Tibial artery (tissue), 4 donors: Measurements from ENCODE around the gene TMEM92.
A peak's percentile ranks its signal among the peaks of the same experiment; 100 is the strongest.
"Not testable (repeated sequence)": the region's sequence is repeated elsewhere in the genome, so short reads cannot be mapped to it uniquely, and the experiment has no call there.

Experiments
- DNase-seq, 2 donors: peaks; one replicate each; pipeline ENCODE4 v3.0.0-alpha.2; 2019
- H3K27ac ChIP-seq, 2 donors: fragments of 200-600 bp; sonication (generic) in 1 of 2; 1 replicate in 1 of 2; 2 replicates in 1 of 2; pipeline ENCODE4 v1.5.1; 2018 to 2019; ENCODE audit warnings: mild to moderate bottlenecking in 1 of 2
- H3K27me3 ChIP-seq, 2 donors: fragments of 200-600 bp; sonication (generic) in 1 of 2; one replicate each; pipeline versions ENCODE4 v1.5.1 to v1.6.0; 2016 to 2019
- H3K36me3 ChIP-seq, 3 donors: fragments of 200-600 bp; sonication (generic) in 2 of 3; one replicate each; pipeline ENCODE4 v1.5.1; 2016 to 2019; ENCODE audit warnings: mild to moderate bottlenecking in 2 of 3
- H3K4me1 ChIP-seq, 4 donors: fragments of 200-600 bp; sonication (generic) in 2 of 4; 1 replicate in 3 of 4; 2 replicates in 1 of 4; pipeline ENCODE4 v1.5.1; 2016 to 2019
- H3K4me3 ChIP-seq, 2 donors: fragments of 200-600 bp; sonication (generic) in 1 of 2; 1 replicate in 1 of 2; 2 replicates in 1 of 2; pipeline ENCODE4 v1.5.1; 2018 to 2019; ENCODE audit warnings: mild to moderate bottlenecking in 2 of 2
- H3K9me3 ChIP-seq, 3 donors: fragments of 200-600 bp; sonication (generic) in 1 of 3; one replicate each; pipeline ENCODE4 v1.5.1; 2016 to 2019
- intact Hi-C: fragments of 100-400 bp; cut with DNase I; formaldehyde crosslinking; loops from one replicate; pipeline ENCODE4 v1.15.0; 2023; ENCODE audit warnings: low total_unique reads
- TF ChIP-seq, protein P1 (sequence below), 2 experiments: fragments of 200-600 bp in 1 of 2; fragments of 450-650 bp in 1 of 2; IDR thresholded peaks; one replicate each; pipeline ENCODE4 v1.5.1; 2017 to 2019; ENCODE audit warnings: antibody characterized with exemption in 2 of 2, mild to moderate bottlenecking in 1 of 2, moderate library complexity in 1 of 2

Gene TMEM92

DNA sequence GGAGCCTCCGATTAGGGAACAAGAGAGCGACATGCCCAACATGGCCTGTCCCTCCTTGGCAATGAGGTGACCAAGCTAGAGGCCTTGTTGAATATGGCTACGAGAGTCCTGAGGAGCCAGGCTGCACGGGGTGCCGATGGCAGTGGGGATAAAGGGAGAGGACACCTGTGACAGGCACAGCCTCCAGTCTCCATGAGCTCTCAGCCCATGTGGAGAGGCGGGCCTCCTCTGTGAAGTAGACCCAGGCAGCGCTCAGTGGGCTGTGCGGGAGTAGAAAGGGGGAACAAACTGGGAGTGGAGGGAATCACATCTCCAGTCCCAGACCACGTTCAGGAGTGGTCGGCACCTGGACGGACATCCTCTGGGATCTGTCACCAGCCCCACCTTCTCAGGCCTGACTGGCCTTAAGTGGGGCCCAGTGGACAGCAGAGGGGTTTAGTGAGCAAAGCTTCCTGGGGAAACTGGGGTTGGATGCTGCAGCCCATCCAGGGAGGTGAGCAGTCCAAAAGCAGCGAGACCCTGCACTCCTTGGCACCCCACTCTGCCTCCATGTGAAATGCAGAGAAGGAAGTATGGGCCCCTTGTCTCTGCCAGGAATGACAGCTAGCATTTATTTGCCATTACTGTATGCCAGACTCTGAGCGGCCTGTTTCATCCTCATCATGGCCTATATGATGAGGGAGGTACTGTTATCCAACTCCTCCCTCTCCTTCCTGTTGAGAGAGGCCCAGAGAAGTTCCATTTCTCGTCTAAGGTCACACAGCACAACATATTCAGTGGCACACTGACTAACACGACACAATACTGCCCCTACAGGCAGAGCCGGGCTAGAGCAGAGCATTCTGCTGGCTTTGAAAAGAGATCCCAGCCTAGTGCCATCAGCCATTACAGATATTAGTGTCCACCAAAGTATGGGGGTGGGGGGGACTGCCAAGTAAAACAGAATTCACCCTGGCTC is 4.5 kb upstream of the TMEM92 start:
- H3K9me3 ChIP-seq: no peaks in the 10 kb centered on the region
- TF ChIP-seq, protein P1, sequence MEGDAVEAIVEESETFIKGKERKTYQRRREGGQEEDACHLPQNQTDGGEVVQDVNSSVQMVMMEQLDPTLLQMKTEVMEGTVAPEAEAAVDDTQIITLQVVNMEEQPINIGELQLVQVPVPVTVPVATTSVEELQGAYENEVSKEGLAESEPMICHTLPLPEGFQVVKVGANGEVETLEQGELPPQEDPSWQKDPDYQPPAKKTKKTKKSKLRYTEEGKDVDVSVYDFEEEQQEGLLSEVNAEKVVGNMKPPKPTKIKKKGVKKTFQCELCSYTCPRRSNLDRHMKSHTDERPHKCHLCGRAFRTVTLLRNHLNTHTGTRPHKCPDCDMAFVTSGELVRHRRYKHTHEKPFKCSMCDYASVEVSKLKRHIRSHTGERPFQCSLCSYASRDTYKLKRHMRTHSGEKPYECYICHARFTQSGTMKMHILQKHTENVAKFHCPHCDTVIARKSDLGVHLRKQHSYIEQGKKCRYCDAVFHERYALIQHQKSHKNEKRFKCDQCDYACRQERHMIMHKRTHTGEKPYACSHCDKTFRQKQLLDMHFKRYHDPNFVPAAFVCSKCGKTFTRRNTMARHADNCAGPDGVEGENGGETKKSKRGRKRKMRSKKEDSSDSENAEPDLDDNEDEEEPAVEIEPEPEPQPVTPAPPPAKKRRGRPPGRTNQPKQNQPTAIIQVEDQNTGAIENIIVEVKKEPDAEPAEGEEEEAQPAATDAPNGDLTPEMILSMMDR (IDR thresholded peaks at IDR 0.05): peak; percentile 80 to 83
- H3K4me1 ChIP-seq: peaks cover 10 to 63% (median 56%) of the 10 kb centered on the region in 4 donors
- peaks cover 0 to 9% of the 10 kb centered on the region in 2 donors for H3K27me3 ChIP-seq
- peak; percentile 87 to 88 for DNase-seq
- no peak overlapping the region for H3K4me3 ChIP-seq
- H3K36me3 ChIP-seq: no peaks in the 10 kb centered on the region
- peak overlapping the region; percentile 89 to 91 for H3K27ac ChIP-seq
- intact Hi-C loops: loop anchor here (5.0 kb wide), 1 partner anchor 47 kb away; no protein-coding TSS in a partner anchor

DNA sequence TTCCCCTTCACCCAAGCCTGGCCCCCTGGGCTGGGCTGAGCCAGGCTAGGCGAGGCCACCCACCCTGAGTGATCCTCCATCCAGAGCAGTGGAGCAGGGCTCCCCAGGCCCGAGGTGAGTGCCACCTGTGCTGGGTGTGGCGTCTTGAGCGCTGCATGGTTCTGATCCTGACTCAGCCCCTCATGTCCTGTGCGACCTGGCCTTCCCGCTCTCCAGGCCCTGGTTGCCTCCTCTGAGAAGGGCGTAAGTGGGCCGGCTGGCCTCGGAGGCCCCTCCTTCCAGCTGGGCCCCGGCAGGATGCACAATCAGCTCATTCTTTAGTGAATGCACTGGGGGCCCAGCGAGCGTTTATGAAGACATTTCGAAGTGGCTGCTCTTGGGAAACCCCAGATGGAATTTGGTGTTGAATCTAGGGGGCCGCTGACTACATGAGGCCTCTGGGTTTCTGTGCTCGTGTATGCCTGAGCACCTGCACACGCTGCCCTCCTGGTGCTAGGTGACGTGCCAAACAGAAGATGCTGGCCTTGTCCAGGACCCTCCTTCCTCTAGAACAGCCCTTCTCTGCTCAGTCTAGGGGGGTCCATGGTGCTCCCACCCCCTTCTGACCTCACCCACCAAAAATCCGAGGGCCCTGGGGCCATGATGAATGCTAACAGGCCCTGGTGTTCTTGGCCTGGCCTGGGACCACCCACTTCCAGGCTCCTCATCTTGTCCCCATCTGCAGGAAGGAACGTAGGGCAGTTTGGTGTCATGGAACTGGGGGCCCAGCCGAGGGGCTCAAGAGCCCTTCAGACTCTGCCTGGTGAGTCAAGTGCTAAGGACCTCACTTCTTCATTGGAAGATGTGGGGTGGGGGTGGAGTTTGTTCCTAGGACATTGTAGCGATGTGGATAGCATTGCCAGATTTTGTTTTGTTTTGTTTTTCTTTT is 3.6 kb upstream of the TMEM92 start:
- peak; percentile 25 to 76 for DNase-seq
- intact Hi-C loops: no loop called here
- H3K4me1 ChIP-seq: peaks cover 8 to 54% (median 47%) of the 10 kb centered on the region in 4 donors

DNA sequence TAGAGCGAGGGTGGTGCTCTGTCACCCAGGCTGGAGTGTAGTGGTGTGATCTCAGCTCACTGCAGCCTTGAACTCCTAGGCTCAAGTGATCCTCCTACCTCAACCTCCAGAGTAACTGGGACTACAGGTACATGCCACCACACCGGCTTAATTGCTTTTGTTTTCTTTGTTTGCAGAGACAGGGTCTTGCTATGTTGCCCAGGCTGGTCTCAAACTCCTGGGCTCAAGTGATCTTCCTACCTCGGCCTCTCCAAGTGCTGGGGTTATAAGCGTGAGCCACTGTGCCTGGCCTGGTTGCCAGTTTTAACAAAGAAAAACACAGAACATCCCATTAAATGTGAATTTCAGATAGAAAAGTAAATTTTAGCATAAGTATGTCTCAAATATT is 2.9 kb upstream of the TMEM92 start:
- H3K9me3 ChIP-seq, DNase-seq, H3K36me3 ChIP-seq, H3K4me3 ChIP-seq, intact Hi-C loops: not testable (repeated sequence)
- Histone ChIP-seq H3K27me3 (peaks cover 0 to 21% of the 10 kb centered on the region in 2 donors), H3K27ac (peak overlapping the region; percentile 89 to 91), H3K4me1 (peaks cover 8 to 47% (median 41%) of the 10 kb centered on the region in 4 donors)

More for the DNA sequence above, 3.6 kb upstream of the TMEM92 start:
- TF ChIP-seq, protein P1 (IDR thresholded peaks at IDR 0.05): no peak
- Histone ChIP-seq H3K9me3 (no peaks in the 10 kb centered on the region), H3K27me3 (peaks cover 0 to 15% of the 10 kb centered on the region in 2 donors), H3K27ac (peak overlapping the region; percentile 89 to 91), H3K4me3 (no peak overlapping the region), H3K36me3 (no peaks in the 10 kb centered on the region)

DNA sequence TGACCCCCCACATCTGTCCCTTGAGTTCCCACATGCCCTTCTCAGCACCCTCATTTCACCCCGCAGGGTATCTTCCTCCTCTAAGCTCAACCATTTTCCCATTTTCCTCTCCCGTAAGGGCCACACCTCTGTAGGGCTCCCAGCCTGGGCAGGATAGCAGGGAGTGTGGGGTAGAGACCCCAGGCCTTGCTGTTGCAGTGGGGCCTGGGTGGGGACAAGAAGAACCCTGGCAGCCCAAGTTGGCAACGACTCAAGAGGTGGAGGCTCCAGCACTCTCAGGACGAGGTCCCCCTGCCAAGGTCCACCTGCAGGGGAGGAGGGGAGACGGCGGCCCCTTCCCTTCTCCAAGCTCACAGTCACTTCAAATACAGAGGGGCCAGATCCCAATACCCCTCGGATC is 2.0 kb upstream of the TMEM92 start:
- H3K27me3 ChIP-seq: peaks cover 0 to 25% of the 10 kb centered on the region in 2 donors
- intact Hi-C loops: no loop called here
- H3K9me3 ChIP-seq: no peaks in the 10 kb centered on the region
- TF ChIP-seq, protein P1 (IDR thresholded peaks at IDR 0.05): no peak
- DNase-seq: peak; percentile 25 to 71
- H3K27ac ChIP-seq: peak overlapping the region; percentile 89 to 91
- H3K36me3 ChIP-seq: no peaks in the 10 kb centered on the region
- H3K4me3 ChIP-seq: peak overlapping the region; percentile 56 to 67
- H3K4me1 ChIP-seq: peaks cover 5 to 38% (median 32%) of the 10 kb centered on the region in 4 donors

DNA sequence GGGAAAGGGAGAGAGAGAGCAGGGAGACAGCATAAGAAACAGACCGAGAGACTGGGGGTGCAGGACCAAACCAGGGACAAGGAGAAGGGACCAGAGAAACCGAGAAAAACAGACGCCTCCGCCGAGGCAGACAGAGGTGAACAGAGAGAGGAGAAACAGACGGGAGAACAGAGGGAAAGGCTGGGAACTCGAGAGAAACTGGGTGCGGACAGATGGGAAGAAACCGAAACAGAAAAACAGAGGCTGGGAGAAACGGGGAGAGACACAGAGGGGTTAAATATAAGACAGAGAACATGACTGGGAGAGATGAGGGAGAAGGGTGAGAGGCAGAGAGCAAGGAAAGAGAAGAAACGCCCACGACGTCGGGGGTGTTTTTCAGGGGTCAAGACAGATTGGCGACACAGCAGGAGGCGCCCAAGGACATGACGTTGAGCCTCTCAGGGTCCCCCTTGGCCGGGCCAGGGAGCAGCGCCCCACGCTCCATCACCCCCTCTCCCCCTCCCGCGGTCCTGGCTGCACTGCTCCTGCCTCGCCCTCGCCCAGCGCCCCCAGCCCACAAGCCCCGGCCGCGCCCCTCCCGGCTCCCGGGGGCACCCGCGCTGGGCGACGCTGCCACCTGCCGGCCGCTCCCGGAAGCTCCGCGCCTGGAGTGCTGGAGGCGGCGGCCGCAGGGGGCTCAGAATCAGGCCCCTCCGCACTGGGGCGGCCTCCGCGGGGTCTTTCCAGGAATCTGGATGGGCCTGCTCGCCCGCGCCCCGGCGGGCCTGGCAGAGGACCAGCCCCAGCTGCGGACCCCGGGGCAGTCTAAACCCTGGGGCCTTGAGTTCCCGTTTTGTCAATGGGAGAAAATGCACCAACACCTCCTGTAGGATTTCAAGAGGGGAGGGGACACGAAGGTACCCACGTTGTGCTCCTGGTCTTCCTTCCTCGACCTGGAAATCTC is 1.3 kb upstream of the TMEM92 start:
- Histone ChIP-seq H3K4me3 (peak overlapping the region; percentile 56 to 67), H3K27ac (peak overlapping the region; percentile 89 to 91), H3K9me3 (no peaks in the 10 kb centered on the region), H3K36me3 (no peaks in the 10 kb centered on the region), H3K27me3 (peaks cover 0 to 29% of the 10 kb centered on the region in 2 donors), H3K4me1 (peaks cover 0 to 34% (median 27%) of the 10 kb centered on the region in 4 donors)
- peak; percentile 49 to 81 for DNase-seq
- TF ChIP-seq, protein P1 (IDR thresholded peaks at IDR 0.05): peak; percentile 96 to 98
- intact Hi-C loops: loop anchor here (1.0 kb wide), 1 partner anchor 73 kb away; no protein-coding TSS in a partner anchor
